Epithelial cell of prostate (primary cell): ENCODE data around the gene ZC3H13.
"Not testable (repeated sequence)": the region's sequence is repeated elsewhere in the genome, so short reads cannot be mapped to it uniquely, and the experiment has no call there.

ENCODE experiments used
- DNase-seq: peaks from one replicate; pipeline ENCODE4 v3.0.0-alpha.2; 2011; ENCODE audit warnings: low read depth, low spot score
- H3K27ac ChIP-seq: fragments of 450-650 bp; 2 replicates; pipeline ENCODE4 v1.5.1; 2017; ENCODE audit warnings: mild to moderate bottlenecking

The ZC3H13 gene

GRCh38 chr13:46016216-46016615 is 36.3 kb downstream of the ZC3H13 start:
- H3K27ac ChIP-seq = no peak overlapping the region

GRCh38 chr13:46015366-46015765 is 37.2 kb downstream of the ZC3H13 start:
- DNase-seq = no peak
- no peak overlapping the region for H3K27ac ChIP-seq

More at GRCh38 chr13:46016216-46016615, 36.3 kb downstream of the ZC3H13 start:
- no peak for DNase-seq

DNA sequence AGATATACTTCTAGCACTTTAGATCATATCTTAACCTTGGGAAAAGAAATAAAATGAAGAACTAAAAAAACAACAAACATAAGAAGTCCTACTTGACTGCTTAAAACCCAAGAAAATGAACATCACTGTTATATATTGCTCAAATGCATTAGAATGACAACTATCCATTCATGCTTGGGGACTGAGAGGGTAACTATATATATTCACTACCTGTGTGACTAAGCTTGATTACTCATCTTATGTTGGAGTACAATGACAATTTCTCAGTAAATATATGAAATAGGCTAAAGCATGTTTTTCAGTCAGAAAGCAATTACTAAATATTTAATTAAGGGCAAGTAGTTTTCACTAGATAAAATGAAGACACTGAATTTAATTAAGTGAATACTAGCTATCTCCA is 40.1 kb downstream of the ZC3H13 start:
- DNase-seq = no peak
- H3K27ac ChIP-seq = no peak overlapping the region

GRCh38 chr13:46010148-46010547 is 42.4 kb downstream of the ZC3H13 start:
- H3K27ac ChIP-seq = no peak overlapping the region
- DNase-seq = no peak

DNA sequence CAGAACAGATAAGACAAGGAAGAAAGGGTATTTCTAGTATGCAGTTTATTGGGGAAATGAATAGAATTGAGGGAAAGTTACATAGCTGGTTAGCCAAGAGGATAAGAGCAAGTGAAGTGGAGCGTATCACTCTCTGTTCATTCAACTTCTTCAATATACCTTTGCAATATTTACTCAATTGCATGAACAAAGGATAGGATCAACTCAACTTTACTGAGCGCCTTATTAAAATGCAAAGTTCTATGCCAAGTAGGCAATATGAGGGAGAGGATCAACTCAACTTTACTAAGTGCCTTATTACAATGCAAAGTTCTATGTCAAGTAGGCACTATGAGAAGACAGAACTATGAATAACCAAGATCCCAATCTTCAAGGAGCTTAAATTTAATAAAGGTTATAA is 43.9 kb downstream of the ZC3H13 start:
- no peak for DNase-seq
- H3K27ac ChIP-seq = no peak overlapping the region

GRCh38 chr13:46006688-46007452 is 45.7 kb downstream of the ZC3H13 start:
- DNase-seq = no peak
- no peak overlapping the region for H3K27ac ChIP-seq

DNA sequence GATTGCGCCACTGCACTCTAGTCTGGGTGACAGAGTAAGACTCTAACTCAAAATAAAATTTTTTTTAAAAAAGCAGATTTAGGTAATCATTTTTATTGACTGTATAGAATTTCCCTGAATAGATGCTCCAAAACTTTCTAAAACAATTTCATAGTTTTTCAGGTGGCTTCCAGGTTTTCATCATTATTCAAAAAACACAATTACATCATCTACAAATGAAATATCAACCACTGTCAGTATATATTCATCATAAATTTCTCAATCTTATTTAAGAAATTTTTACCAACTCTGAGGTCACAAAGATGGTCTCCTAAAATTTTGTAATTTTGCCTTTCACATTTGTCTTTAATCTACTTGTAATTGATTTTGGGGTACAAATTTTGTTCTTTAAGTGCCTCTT is 48.1 kb downstream of the ZC3H13 start:
- no peak overlapping the region for H3K27ac ChIP-seq
- no peak for DNase-seq

DNA sequence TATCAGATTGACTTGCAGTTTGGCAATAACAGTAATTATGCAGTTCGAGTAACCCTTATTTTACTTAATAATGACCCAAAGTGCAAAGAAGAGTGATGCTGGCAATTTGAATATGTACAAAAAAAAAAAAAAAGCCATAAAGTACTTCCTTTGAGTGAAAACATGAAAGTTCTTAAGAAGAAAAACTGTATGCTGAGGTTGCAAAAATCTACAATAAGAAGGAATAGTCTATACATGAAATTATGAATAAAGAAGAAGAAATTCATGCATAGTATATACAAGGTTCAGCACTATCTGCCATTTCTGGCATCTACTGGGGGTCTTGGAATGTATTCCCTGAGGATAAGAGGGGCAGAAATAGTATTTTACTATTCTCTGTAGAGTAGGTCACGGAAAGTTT is 55.9 kb downstream of the ZC3H13 start:
- no peak overlapping the region for H3K27ac ChIP-seq
- no peak for DNase-seq

- no peak for DNase-seq
- no peak overlapping the region for H3K27ac ChIP-seq
Observed at GRCh38 chr13:45995245-45995644, 57.3 kb downstream of the ZC3H13 start.

- no peak overlapping the region for H3K27ac ChIP-seq
- no peak for DNase-seq
Observed at GRCh38 chr13:45994752-45995151, 57.8 kb downstream of the ZC3H13 start.

- no peak for DNase-seq
- no peak overlapping the region for H3K27ac ChIP-seq
Observed at GRCh38 chr13:45989607-45990006, 62.9 kb downstream of the ZC3H13 start.

DNA sequence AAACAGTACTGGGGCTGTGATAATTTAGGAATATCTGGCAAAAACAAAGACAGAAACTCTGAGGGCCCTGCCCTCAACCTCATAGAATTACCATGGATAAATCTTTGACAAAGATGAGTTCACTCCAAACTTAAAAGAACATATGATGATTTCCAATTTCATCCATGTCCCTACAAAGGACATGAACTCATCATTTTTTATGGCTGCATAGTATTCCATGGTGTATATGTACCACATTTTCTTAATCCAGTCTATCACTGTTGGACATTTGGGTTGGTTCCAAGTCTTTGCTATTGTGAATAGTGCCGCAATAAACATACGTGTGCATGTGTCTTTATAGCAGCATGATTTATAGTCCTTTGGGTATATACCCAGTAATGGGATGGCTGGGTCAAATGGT is 71.4 kb downstream of the ZC3H13 start:
- DNase-seq, H3K27ac ChIP-seq: not testable (repeated sequence)

GRCh38 chr13:45975337-45975736 is 77.2 kb downstream of the ZC3H13 start:
- no peak overlapping the region for H3K27ac ChIP-seq
- no peak for DNase-seq

DNA sequence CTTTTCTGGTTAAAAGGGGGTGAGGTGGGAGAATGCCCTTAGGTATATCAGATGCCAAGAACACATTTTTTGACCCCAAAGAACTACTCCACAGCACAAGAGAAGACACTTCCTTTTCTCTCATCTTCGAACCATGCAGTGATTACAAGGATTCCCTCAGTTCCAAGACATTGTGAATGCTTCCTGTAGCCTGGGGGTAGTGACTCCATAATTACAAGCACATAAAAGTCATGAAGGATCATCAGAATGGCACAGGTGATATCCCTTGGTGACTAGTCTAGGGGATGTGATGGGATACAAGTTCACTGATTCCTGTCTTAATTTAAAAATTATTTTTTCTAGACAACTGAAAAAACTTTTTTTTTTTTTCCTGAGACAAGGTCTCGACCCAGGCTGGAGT is 78.0 kb downstream of the ZC3H13 start:
- no peak overlapping the region for H3K27ac ChIP-seq
- DNase-seq = no peak

DNA sequence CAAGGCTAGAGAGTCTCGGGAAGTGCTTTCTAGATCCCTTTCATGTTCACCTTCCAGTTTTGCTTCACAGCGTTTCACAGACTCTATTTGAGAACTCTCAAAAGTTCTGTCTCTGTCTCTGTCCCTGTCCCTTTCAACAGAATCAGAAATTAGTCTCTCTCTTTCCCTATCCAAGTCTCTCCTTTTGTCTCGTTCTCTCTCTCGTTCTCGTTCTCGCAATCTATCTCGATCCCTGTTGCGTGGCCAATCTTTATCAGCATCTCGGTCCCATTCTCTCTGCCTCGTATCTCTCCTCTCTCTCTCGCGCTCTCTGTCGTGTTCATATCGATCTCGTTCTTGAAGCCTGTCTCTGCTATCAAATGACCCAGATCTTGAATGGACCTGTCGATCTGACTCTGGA is 85.0 kb downstream of the ZC3H13 start:
- no peak overlapping the region for H3K27ac ChIP-seq
- no peak for DNase-seq

GRCh38 chr13:45966715-45967114 is 85.8 kb downstream of the ZC3H13 start:
- H3K27ac ChIP-seq = no peak overlapping the region
- DNase-seq = no peak

- H3K27ac ChIP-seq = no peak overlapping the region
- DNase-seq = no peak
Observed at GRCh38 chr13:45961468-45961867, 91.1 kb downstream of the ZC3H13 start.

- no peak overlapping the region for H3K27ac ChIP-seq
- DNase-seq = no peak
Observed at GRCh38 chr13:45954836-45955800, 97.4 kb downstream of the ZC3H13 start.

DNA sequence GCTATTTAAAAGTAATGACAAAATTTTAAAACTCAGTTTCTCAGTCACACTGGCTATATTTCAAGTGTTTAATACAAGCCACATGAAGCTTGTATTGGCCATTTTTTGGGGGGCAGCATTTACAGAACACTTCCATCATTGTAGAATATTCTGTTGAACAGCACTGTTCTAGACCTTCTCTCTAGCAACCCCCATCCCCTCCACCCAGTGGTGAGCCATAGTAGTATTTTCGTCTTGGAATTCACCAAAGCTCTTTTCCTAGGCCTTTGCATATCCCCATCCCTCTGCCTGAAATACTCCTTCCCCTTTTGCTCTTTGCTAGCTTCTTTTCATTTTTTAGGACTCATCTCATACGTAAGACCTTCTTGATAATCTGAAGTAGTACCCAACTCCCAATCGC is 99.5 kb downstream of the ZC3H13 start:
- no peak for DNase-seq

GRCh38 chr13:45951724-45952123 is 100.8 kb downstream of the ZC3H13 start:
- no peak for DNase-seq
- H3K27ac ChIP-seq = peak overlapping the region; percentile 30

More for the DNA sequence above, 99.5 kb downstream of the ZC3H13 start:
- no peak overlapping the region for H3K27ac ChIP-seq

DNA sequence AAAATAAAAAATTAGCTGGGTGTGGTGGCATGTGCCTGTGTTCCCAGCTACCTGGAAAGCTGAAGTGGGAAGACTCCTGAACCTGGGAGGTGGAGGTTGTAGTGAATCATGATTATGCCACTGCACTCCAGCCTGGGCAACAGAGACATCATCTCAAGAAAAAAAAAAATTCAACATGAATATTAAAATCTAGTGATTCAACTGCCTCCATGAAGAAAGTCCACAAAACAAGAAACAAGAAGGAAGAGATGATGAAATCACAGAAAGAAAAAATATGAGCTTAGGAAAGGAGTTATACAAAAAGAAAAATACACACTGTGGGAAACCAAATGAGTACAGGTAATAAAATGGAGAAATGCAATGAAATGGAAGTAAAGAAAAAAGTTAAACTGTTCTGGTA is 101.4 kb downstream of the ZC3H13 start:
- no peak for DNase-seq
- H3K27ac ChIP-seq = peak overlapping the region; percentile 30
